Testis (tissue), 2 donors: ENCODE data around the gene TMEM151A.

Source experiments
- POLR2A ChIP-seq: fragments of 450-650 bp; IDR thresholded peaks from one replicate; pipeline ENCODE4 v1.6.1; 2017; ENCODE audit warnings: antibody characterized with exemption, mild to moderate bottlenecking, moderate library complexity
- TF ChIP-seq, protein P1 (sequence below), 3 experiments: fragments of 450-650 bp in 2 of 3; fragments of 200-600 bp in 1 of 3; sonication (generic) in 1 of 3; IDR thresholded peaks; one replicate each; pipeline ENCODE4 v1.5.1; 2016 to 2019; ENCODE audit warnings: antibody characterized with exemption in 3 of 3, mild to moderate bottlenecking in 2 of 3, moderate library complexity in 1 of 3

DNA sequence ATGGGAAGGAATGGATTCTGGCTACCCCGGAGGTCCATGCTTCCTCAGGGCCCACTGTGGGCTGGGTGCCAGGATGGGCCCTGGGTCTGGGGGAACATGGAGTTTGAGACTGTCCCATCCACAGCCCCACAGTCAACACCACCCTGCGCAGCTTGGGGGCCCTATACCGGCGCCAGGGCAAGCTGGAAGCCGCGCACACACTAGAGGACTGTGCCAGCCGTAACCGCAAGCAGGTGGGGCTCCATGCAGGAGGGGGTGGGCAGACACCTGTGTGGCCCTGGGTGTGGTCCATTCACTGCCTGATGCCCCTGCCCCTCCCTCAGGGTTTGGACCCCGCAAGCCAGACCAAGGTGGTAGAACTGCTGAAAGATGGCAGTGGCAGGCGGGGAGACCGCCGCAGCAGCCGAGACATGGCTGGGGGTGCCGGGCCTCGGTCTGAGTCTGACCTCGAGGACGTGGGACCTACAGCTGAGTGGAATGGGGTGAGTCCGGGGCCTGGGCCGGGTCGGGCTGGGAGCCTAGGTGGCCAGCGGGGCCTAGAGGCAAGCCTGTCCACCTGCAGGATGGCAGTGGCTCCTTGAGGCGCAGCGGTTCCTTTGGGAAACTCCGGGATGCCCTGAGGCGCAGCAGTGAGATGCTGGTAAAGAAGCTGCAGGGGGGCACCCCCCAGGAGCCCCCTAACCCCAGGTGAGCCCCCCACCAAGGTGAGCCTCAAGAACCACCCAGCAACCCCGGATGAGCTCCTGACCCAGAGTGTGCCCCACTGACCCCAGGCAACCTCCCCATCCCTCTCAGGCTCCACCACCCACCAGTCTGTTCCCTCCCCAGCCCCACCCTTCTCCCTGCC is 25.9 kb upstream of the TMEM151A start:
- TF ChIP-seq, protein P1, sequence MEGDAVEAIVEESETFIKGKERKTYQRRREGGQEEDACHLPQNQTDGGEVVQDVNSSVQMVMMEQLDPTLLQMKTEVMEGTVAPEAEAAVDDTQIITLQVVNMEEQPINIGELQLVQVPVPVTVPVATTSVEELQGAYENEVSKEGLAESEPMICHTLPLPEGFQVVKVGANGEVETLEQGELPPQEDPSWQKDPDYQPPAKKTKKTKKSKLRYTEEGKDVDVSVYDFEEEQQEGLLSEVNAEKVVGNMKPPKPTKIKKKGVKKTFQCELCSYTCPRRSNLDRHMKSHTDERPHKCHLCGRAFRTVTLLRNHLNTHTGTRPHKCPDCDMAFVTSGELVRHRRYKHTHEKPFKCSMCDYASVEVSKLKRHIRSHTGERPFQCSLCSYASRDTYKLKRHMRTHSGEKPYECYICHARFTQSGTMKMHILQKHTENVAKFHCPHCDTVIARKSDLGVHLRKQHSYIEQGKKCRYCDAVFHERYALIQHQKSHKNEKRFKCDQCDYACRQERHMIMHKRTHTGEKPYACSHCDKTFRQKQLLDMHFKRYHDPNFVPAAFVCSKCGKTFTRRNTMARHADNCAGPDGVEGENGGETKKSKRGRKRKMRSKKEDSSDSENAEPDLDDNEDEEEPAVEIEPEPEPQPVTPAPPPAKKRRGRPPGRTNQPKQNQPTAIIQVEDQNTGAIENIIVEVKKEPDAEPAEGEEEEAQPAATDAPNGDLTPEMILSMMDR (IDR thresholded peaks at IDR 0.05) = no peak
- TF ChIP-seq POLR2A = no peak
